Fibroblast of lung (primary cell): ENCODE data around the gene ASTN1. TPM values are rescaled to one million over a fixed set of nuclear protein-coding genes. Genes with fewer than 3 reads are reported as not detected.

ENCODE experiments used
- DNase-seq, 2 donors: peaks; one replicate each; pipeline versions ENCODE4 v3.0.0 to v3.0.0-alpha.2; 2010; ENCODE audit warnings: low read depth in 2 of 2
- H2AFZ ChIP-seq: 2 replicates; pipeline ENCODE4 v1.5.1; 2012; ENCODE audit warnings: low read length, control low read depth, inconsistent platforms
- H3K27ac ChIP-seq: 2 replicates; pipeline ENCODE4 v1.5.1; 2011; ENCODE audit warnings: low read length, control low read depth; ENCODE audit not compliant: insufficient read depth
- H3K27me3 ChIP-seq: 2 replicates; pipeline ENCODE4 v1.5.1; 2011; ENCODE audit warnings: mild to moderate bottlenecking, low read length; ENCODE audit not compliant: control insufficient read depth, insufficient read depth
- H3K36me3 ChIP-seq: 2 replicates; pipeline ENCODE4 v1.5.1; 2011; ENCODE audit warnings: low read length; ENCODE audit not compliant: control insufficient read depth, insufficient read depth
- H3K4me1 ChIP-seq: 2 replicates; pipeline ENCODE4 v1.5.1; 2011; ENCODE audit warnings: low read length; ENCODE audit not compliant: control insufficient read depth, insufficient read depth; ENCODE audit errors: extremely low read depth
- H3K4me2 ChIP-seq: 2 replicates; pipeline ENCODE4 v1.5.1; 2011; ENCODE audit warnings: low read length, control low read depth; ENCODE audit not compliant: insufficient read depth; ENCODE audit errors: extremely low read depth
- H3K4me3 ChIP-seq, 4 experiments: fragments of 200-600 bp in 1 of 4; sonication (generic) in 1 of 4; replicated peaks in 1 of 4; 2 replicates each; pipeline ENCODE4 v1.5.1; 2011 to 2016; ENCODE audit warnings: low read length in 4 of 4, low read depth in 3 of 4, mild to moderate bottlenecking in 3 of 4, control low read depth in 2 of 4, inconsistent platforms in 1 of 4, mixed read lengths in 1 of 4; ENCODE audit not compliant: insufficient read depth in 1 of 4; ENCODE audit errors: control extremely low read depth in 1 of 4
- H3K79me2 ChIP-seq: 2 replicates; pipeline ENCODE4 v1.5.1; 2012; ENCODE audit warnings: mild to moderate bottlenecking, low read length, inconsistent platforms; ENCODE audit not compliant: control insufficient read depth, insufficient read depth
- H3K9ac ChIP-seq: 2 replicates; pipeline ENCODE4 v1.5.1; 2011; ENCODE audit warnings: mild to moderate bottlenecking, low read length, control low read depth; ENCODE audit not compliant: insufficient read depth
- H3K9me3 ChIP-seq: 2 replicates; pipeline ENCODE4 v1.5.1; 2012; ENCODE audit warnings: low read depth, low read length; ENCODE audit not compliant: control insufficient read depth, insufficient read depth
- H4K20me1 ChIP-seq: 2 replicates; pipeline ENCODE4 v1.5.1; 2011; ENCODE audit warnings: low read length; ENCODE audit not compliant: control insufficient read depth, insufficient read depth; ENCODE audit errors: extremely low read depth
- EZH2 ChIP-seq: IDR thresholded peaks from 2 replicates; pipeline ENCODE4 v1.5.1; 2012; ENCODE audit warnings: low read length, control low read depth, mild to moderate bottlenecking; ENCODE audit errors: missing control alignments
- polyA plus RNA-seq, 2 donors: library from polyadenylated mRNA; depleted of rRNA in 1 of 2; stranded (reverse) in 1 of 2; unstranded in 1 of 2; fragments of >200 nt; gene quantifications; 2 replicates each; pipeline ENCODE4 v1.2.1, GENCODE V29; 2011 to 2012; ENCODE audit warnings: missing spikeins in 1 of 2
- total RNA-seq: library from RNA; depleted of rRNA; stranded (reverse); fragments of >200 nt; gene quantifications from 2 replicates; pipeline ENCODE4 v1.2.1, GENCODE V29; 2014
- TF ChIP-seq, protein P1 (sequence below), 2 donors: IDR thresholded peaks in 1 of 2; conservative IDR thresholded peaks in 1 of 2; 1 replicate in 1 of 2; 2 replicates in 1 of 2; pipeline ENCODE4 v1.5.1; 2011 to 2012; ENCODE audit warnings: low read length in 2 of 2, control low read depth in 1 of 2, inconsistent platforms in 1 of 2, low read depth in 1 of 2, mild to moderate bottlenecking in 1 of 2

ASTN1 gene
- total and polyA plus RNA-seq, 2 donors (not counting 1 experiment from before 2014, with no cell fraction given) = 0.06 to 0.17 TPM

DNA sequence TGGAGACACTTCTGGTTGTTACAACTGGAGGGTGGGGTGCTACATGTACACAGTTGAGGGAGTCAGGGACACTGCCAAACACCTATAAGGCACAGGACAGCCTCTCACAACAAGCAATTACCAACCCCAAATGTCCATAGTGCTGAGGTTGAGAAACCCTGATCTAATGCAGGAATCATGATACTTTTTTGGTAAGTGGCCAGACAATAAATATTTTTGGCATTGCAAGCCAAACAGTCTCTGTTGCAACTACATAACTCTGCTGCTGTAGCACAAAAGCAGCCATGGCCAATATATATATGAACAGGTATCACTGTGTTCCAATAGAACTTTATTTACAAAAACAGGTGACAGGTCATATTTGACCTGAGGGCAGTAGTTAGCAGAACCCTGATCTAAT, 177.5 kb downstream of the ASTN1 start:
- no peak for TF ChIP-seq EZH2
- TF ChIP-seq, protein P1, sequence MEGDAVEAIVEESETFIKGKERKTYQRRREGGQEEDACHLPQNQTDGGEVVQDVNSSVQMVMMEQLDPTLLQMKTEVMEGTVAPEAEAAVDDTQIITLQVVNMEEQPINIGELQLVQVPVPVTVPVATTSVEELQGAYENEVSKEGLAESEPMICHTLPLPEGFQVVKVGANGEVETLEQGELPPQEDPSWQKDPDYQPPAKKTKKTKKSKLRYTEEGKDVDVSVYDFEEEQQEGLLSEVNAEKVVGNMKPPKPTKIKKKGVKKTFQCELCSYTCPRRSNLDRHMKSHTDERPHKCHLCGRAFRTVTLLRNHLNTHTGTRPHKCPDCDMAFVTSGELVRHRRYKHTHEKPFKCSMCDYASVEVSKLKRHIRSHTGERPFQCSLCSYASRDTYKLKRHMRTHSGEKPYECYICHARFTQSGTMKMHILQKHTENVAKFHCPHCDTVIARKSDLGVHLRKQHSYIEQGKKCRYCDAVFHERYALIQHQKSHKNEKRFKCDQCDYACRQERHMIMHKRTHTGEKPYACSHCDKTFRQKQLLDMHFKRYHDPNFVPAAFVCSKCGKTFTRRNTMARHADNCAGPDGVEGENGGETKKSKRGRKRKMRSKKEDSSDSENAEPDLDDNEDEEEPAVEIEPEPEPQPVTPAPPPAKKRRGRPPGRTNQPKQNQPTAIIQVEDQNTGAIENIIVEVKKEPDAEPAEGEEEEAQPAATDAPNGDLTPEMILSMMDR (conservative IDR thresholded peaks at IDR 0.05 in 1 of 2, IDR thresholded peaks at IDR 0.05 in 1 of 2; ENCODE audit: low read depth in 1 of 2, low read length in 2 of 2) = no peak
- peak; percentile 9 to 42 for DNase-seq
- Histone ChIP-seq H3K9me3 (no peaks in the 10 kb centered on the region), H3K4me3 (no peak overlapping the region), H2AFZ (no peak overlapping the region), H3K27ac (no peak overlapping the region), H3K4me2 (no peak overlapping the region), H3K79me2 (no peaks in the 10 kb centered on the region), H3K27me3 (no peaks in the 10 kb centered on the region), H3K9ac (no peak overlapping the region), H3K4me1 (no peaks in the 10 kb centered on the region), H4K20me1 (no peaks in the 10 kb centered on the region), H3K36me3 (no peaks in the 10 kb centered on the region)

DNA sequence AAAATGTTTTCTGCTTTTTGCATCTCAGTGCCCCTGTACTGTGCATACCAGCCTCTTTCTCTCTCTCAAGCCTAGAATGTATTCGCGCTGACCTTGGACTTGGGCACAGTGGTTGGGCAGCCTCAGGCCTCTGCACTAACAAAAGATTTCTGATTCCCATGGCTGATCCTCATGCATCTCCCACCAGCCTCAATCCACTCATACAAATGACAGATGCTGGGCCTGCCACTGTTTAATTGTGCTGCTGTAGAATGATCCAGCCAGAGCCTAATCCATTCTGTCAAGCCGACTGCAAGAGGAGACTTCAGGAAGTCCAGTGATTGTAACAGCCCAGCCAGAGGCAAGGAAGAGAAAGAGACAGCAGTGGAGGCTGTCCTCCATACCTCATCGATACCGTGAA, 180.8 kb downstream of the ASTN1 start:
- Histone ChIP-seq H3K27ac (no peak overlapping the region), H3K79me2 (no peaks in the 10 kb centered on the region), H3K9ac (no peak overlapping the region), H3K9me3 (no peaks in the 10 kb centered on the region), H4K20me1 (no peaks in the 10 kb centered on the region), H3K4me3 (no peak overlapping the region), H2AFZ (no peak overlapping the region), H3K4me1 (no peaks in the 10 kb centered on the region), H3K27me3 (no peaks in the 10 kb centered on the region), H3K4me2 (no peak overlapping the region), H3K36me3 (no peaks in the 10 kb centered on the region)
- TF ChIP-seq EZH2 = no peak
- TF ChIP-seq, protein P1 (conservative IDR thresholded peaks at IDR 0.05 in 1 of 2, IDR thresholded peaks at IDR 0.05 in 1 of 2; ENCODE audit: low read depth in 1 of 2, low read length in 2 of 2) = no peak
- DNase-seq = no peak

DNA sequence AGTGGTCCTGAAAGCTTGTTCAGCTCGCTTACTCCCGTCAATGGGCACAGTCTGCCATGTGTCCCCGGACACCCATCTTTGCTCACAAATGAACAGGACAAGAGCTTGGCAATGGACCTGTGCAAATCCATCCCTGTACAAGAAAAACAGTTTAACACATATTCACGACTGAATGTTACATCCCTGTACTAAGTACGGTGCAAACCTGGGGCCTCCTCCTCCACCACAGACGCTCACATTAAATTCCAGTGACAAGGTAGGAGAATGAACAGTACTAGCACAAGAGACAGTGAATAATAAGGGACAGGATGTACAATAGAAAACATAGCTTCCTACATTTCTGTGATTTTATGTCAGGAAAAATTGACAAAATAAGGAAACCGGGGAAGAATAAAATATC, 187.7 kb downstream of the ASTN1 start:
- no peak for TF ChIP-seq EZH2
- TF ChIP-seq, protein P1 (conservative IDR thresholded peaks at IDR 0.05 in 1 of 2, IDR thresholded peaks at IDR 0.05 in 1 of 2; ENCODE audit: low read depth in 1 of 2, low read length in 2 of 2) = no peak
- no peak overlapping the region for H3K9ac ChIP-seq
- no peak overlapping the region for H3K4me2 ChIP-seq
- no peak overlapping the region for H2AFZ ChIP-seq
- no peaks in the 10 kb centered on the region for H3K27me3 ChIP-seq
- DNase-seq = no peak
- no peaks in the 10 kb centered on the region for H3K36me3 ChIP-seq
- H3K27ac ChIP-seq = no peak overlapping the region
- no peak overlapping the region for H3K4me3 ChIP-seq
- no peaks in the 10 kb centered on the region for H4K20me1 ChIP-seq
- H3K4me1 ChIP-seq = no peaks in the 10 kb centered on the region
- no peaks in the 10 kb centered on the region for H3K9me3 ChIP-seq
- H3K79me2 ChIP-seq = no peaks in the 10 kb centered on the region
